Suprapubic skin (tissue), 3 donors: ENCODE measurements around the gene MYOM1.

Source experiments
- CTCF ChIP-seq, 2 donors: fragments of 200-600 bp in 1 of 2; fragments of 450-650 bp in 1 of 2; sonication (generic) in 1 of 2; IDR thresholded peaks; one replicate each; pipeline ENCODE4 v1.5.1; 2016 to 2019; ENCODE audit warnings: antibody characterized with exemption in 2 of 2, mild to moderate bottlenecking in 1 of 2, moderate library complexity in 1 of 2
- POLR2AphosphoS5 ChIP-seq, 3 donors: sonication (generic); formaldehyde crosslinking; IDR thresholded peaks; one replicate each; pipeline ENCODE4 v1.6.1; 2017; ENCODE audit warnings: antibody characterized with exemption in 3 of 3

GRCh38 chr18:3058328-3059191 is 161.2 kb downstream of the MYOM1 start:
- TF ChIP-seq CTCF (IDR thresholded peaks at IDR 0.05) (no peak), POLR2AphosphoS5 (IDR thresholded peaks at IDR 0.05) (no peak)
